GM19397 (cell line): ENCODE data around the gene IGSF3.
"Not testable (repeated sequence)": the region's sequence is repeated elsewhere in the genome, so short reads cannot be mapped to it uniquely, and the experiment has no call there.

Experiments used
- ATAC-seq: cut with Tn5 transposase; IDR thresholded peaks from one replicate; pipeline ENCODE4 v1.9.1; 2021; ENCODE audit warnings: mild to moderate bottlenecking, moderate library complexity; ENCODE audit not compliant: unreplicated experiment

The IGSF3 gene

GRCh38 chr1:116580446-116581322 lies 86.8 kb downstream of the IGSF3 start:
- no peak for ATAC-seq

GRCh38 chr1:116579259-116579875 lies 88.2 kb downstream of the IGSF3 start:
- ATAC-seq, result no peak

DNA sequence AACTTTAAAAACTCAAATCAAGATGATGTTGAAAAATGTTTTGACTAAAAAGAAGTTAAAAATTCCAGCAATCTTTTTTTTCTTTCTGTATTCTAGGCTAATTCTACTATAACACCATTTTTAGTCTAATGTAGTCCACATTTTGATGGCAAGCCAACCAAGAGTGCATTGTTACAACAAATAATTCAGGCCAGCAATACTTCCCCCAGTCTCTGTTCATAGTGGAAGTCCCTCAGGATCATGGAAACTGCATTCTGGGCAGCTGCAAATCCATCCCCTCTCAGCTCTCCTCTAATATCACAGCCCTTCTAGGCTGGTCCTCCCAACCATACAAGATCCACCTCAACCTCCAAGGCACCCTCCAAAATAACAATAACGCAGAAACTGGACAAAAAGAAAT lies 89.0 kb downstream of the IGSF3 start:
- ATAC-seq, result no peak

- no peak for ATAC-seq
Measured at GRCh38 chr1:116577759-116578314, 89.7 kb downstream of the IGSF3 start.

GRCh38 chr1:116574581-116575291 lies 92.8 kb downstream of the IGSF3 start:
- ATAC-seq, result no peak

- ATAC-seq, result no peak
Measured at GRCh38 chr1:116573431-116574095, 94.0 kb downstream of the IGSF3 start.

DNA sequence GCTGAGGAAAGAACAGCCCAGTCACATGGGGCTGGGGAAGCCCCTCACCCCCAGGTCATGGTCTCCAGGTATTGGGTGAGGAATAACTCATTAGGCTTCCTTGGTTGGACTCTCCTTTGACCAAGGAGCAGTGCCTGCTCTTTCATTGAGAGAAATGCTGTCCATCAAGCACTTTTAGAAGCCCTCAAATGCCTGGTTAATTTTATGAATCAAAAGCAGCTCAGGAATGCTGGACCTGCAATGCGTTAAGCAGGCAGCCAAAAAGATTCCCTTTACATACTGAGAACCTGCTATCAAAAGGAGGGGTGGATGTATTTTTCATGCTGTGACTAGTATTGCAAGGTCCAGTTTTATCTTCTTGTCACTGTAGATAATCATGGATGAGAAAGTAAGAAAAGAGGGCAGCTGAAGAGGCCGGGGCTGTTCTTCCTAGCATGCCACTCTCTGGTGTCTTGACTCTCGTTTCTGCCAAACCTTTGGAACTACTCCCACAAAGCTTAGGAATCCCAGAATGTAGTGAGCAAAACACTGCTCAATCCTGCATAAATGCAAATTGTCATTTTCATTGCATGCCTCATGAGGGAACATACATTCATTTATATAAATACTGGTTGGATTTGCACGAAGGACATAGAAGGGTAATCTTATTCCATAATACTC lies 94.6 kb downstream of the IGSF3 start:
- no peak for ATAC-seq

- ATAC-seq, result no peak
Measured at GRCh38 chr1:116572099-116572498, 95.4 kb downstream of the IGSF3 start.

- ATAC-seq, result no peak
Measured at GRCh38 chr1:116571215-116571919, 96.2 kb downstream of the IGSF3 start.

DNA sequence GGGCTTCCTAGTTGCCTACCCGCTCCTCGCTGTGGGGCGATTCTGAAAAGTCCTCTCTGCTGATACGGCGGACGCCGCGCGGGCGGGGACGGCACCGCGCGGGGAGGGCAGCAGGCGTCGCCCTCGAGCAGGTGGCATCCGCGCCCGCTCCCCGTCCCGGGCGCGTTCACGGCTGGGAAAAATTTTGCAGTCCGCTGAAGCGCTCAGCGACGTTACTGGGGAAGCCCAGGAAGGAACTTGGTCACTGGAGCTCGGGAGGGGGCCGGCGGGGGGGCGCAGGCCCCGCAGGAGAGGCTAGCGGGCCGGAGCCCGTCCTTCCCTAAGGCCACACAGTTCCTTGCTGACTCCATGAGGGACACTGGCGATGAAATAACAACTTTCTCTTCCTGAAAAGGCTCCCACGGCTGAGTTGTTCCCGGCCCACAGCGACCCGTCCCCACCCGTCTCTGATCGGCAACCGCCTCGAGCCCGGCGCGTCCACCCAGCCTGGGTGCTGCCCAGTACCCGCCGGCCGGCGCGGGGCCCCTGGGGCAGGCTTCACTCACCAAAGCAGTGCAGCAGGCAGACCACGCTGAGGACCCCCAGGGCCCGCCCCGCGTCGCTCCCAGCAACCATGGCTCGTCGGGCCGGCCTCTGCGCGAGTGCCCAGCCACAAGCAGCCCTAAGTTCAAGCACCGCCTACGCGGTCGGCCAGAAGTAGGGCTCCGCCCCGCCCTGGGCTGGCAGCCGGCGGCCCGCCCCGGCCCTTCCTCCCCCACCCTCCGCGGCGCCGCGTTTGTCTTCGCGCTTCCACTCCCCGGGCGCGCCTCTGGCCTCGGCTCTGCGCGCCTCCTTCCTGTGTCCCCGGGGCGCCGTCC lies 96.9 kb downstream of the IGSF3 start, which contains the start of gene CD58:
Gene CD58 (minus strand): TSS at position 669 of the 857 bp plus-strand sequence. CDS start 54 bp downstream, at position 615.
- ATAC-seq, result peak; percentile 69

DNA sequence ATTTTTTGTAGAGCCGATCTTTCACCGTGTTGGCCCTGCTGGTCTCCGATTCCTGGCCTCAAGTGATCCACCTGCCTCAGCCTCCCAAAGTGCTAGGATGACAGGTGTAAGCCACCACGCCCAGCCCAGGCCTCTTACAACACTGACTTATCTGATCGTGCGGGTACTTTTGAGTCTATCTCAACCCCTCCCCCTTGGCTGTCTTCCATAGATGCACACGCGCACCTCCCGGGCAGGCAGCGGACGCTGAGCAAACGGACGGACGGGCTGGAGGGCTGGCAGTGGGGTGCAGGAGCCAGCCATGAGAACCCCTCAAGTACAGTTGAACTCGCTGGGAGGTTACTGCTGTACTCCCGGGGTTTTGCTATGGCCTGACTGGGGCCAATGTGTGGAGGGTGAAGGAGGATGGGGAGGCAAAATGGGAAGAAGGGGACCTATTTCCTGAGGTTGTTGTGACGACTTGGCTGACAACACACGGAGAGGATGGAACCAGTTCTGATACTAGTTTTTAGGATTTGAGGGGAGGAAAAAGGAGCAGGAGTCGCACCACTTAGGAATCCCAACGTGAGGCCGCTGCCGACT lies 97.7 kb downstream of the IGSF3 start:
- ATAC-seq, result no peak

- ATAC-seq, result no peak
Measured at GRCh38 chr1:116569381-116569670, 98.2 kb downstream of the IGSF3 start.

- no peak for ATAC-seq
Measured at GRCh38 chr1:116568662-116569380, 98.7 kb downstream of the IGSF3 start.

DNA sequence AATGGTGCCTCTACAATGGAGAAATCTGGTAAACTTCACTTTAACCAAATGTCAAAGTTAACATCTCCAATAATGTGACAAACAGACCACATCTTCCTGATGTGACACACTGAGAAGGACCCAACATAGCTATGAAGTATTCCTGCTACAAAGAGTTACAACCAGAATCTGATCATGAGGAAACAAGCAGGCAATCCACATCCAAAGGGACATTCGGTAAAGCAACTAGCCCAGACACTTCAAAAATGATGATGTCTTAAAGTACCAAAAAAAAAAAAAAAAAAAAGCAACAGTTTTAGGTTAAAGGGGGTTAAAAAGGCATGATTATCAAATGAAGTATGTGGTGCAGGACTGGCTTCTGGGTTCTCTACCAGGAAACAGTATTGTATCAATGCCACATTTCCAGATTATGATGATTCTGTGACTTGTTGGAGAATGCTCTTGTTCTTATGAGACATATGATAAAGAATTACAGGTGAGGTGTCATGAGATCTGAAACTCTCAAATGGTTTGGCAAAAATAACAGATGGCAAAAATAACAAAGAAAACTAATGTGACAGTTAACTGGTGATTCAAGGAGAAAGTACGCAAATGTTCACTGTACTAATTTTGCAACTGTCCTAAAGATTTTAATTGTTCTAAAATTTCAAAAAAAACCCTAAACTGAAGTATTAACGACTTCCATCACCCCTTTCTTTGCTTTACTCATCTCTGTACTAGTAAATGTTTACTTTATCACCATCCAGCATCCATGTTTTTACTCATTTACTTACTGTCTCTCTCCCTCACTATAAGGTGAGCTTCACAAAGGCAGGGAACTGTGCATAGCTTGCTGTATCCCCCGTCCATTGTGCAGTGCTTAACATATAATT lies 99.5 kb downstream of the IGSF3 start:
- no peak for ATAC-seq

DNA sequence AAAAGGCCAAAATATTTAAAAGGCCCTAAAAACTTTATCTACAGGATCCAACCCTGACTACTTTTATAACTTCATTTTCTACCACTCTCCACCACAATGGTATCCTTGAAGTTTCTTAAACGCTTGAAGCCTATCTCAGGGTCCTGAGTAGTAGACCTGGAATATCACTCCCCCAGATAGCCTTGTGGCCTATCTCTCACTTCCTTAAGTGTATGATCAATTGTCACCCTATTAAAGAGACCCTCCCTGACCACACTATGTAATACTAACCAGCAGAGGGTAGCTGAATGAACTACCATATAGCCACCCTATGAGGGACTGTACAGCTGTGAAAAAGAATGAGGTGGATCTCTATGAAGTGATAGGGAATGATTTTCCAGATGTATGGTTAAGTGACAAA lies 102.3 kb downstream of the IGSF3 start:
- no peak for ATAC-seq

DNA sequence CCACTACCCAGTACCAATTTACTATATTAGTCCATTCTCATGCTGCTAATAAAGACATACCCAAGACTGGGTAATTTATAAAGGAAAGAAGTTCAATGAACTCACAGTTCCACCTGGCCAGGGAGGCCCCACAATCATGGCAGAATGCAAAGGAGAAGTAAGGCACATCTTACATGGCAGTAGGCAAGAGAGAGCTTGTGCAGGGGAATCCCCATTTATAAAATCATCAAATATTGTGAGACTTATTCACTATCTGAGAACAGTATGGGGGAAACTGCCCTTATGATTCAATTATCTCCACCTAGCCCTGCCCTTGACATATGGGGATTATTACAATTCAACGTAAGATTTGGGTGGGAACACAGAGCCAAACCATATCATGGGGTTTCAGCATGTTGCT lies 103.1 kb downstream of the IGSF3 start:
- no peak for ATAC-seq

DNA sequence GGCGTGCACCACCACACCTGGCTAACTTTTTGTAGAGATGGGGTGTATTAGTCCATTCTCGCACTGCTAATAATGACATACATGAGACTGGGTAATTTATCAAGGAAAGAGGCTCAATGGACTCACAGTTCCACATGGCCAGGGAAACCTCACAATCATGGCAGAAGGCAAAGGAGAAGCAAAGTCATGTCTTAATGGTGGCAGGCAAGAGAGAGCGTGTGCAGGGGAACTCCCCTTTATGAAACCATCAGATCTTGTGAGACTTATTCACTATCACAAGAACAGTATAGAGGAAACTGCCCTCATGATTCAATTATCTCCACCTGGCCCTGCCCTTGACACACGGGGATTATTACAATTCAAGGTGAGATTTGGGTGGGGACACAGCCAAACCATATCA lies 105.1 kb downstream of the IGSF3 start:
- not testable (repeated sequence) for ATAC-seq
